Astrocyte (in vitro differentiated cells and primary cell): ENCODE measurements around the gene NYNRIN.

Experiments
- EZH2 ChIP-seq: IDR thresholded peaks from 2 replicates; pipeline ENCODE4 v1.6.1; 2012; ENCODE audit warnings: mild to moderate bottlenecking, low read length, inconsistent platforms; ENCODE audit not compliant: insufficient read depth
- TF ChIP-seq, protein P1 (sequence below): IDR thresholded peaks from 2 replicates; pipeline ENCODE4 v1.5.1; 2011; ENCODE audit warnings: low read depth, mild to moderate bottlenecking, inconsistent platforms, low read length, moderate library complexity; ENCODE audit not compliant: insufficient read depth

DNA sequence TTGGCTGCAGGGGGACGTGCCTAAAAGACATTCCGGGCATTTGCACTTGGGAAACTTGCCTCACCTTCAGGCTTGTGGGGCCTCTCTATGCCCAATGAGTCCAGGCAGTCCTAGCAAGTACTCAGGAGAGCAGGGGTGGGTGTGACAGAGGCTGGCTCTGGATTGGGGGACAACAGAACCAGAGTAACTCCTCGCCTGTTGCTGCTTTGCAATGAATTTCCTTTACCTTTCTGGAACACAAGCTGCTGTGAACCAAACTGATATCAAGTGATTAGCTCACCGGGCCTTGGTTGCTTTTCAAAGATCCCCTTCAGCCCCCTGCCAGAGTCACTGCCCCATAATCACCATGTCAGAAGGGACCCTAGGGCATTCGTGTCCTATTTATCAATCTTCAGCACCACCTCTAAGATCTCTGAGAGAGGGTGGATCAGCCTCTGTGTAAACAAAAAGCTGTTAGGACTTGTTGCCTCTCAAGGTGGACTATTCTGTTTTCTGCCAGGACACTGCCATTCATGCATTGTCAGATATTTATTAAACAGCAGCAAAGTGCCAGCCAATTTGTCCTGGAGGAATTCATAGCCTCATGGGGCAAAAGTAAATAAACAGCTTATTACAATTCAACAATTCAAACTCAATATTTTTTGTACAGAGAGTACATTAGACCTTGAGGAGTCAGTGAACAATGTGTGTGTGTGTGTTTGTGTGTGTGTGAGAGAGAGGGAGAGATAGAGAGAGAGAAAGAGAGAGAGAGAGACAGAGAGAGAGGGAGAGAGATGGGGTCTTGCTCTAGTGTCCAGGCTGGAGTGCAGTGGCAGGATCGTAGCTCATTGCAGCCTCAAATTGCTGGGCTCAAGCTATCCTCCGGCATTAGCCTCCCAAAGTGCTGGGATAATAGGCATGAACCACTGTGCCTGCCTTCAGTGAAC, 19.6 kb upstream of the NYNRIN start:
- TF ChIP-seq, protein P1, sequence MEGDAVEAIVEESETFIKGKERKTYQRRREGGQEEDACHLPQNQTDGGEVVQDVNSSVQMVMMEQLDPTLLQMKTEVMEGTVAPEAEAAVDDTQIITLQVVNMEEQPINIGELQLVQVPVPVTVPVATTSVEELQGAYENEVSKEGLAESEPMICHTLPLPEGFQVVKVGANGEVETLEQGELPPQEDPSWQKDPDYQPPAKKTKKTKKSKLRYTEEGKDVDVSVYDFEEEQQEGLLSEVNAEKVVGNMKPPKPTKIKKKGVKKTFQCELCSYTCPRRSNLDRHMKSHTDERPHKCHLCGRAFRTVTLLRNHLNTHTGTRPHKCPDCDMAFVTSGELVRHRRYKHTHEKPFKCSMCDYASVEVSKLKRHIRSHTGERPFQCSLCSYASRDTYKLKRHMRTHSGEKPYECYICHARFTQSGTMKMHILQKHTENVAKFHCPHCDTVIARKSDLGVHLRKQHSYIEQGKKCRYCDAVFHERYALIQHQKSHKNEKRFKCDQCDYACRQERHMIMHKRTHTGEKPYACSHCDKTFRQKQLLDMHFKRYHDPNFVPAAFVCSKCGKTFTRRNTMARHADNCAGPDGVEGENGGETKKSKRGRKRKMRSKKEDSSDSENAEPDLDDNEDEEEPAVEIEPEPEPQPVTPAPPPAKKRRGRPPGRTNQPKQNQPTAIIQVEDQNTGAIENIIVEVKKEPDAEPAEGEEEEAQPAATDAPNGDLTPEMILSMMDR, result no peak
- no peak for TF ChIP-seq EZH2
